Peyer's patch (tissue), 4 donors: ENCODE measurements around the gene FARS2.

Experiments
- CTCF ChIP-seq, 6 experiments: fragments of 450-650 bp in 4 of 6; fragments of 200-600 bp in 2 of 6; sonication (generic) in 1 of 6; IDR thresholded peaks; one replicate each; pipeline ENCODE4 v1.5.1; 2017 to 2019; ENCODE audit warnings: antibody characterized with exemption in 6 of 6, mild to moderate bottlenecking in 3 of 6, moderate library complexity in 1 of 6
- POLR2A ChIP-seq, 2 donors: fragments of 450-650 bp; IDR thresholded peaks; one replicate each; pipeline ENCODE4 v1.5.1; 2017; ENCODE audit warnings: antibody characterized with exemption in 2 of 2, mild to moderate bottlenecking in 2 of 2, moderate library complexity in 2 of 2

GRCh38 chr6:5630636-5631035, 369.3 kb downstream of the FARS2 start:
- TF ChIP-seq CTCF (IDR thresholded peaks at IDR 0.05) (no peak), POLR2A (IDR thresholded peaks at IDR 0.05) (no peak)
